Measurements from ENCODE around the gene BTD.

BTD gene

GRCh38 chr3:15654127-15654526, 52.6 kb downstream of the BTD start:
- H3K14ac ChIP-seq (ENCODE audit: low read length) = no peak overlapping the region
- peaks cover 6 to 17% of the 10 kb centered on the region in 2 donors for H3K9me3 ChIP-seq (replicated peaks in 1 of 2; ENCODE audit: control insufficient read depth in 2 of 2, insufficient read depth in 1 of 2, low read depth in 1 of 2, low read length in 2 of 2)
- H2BK12ac ChIP-seq (ENCODE audit: low read length) = no peak overlapping the region
- no peak overlapping the region for H3K4me3 ChIP-seq (ENCODE audit: low read length in 2 of 2)
- H2AFZ ChIP-seq (ENCODE audit: low read length) = no peak overlapping the region
- H3K79me1 ChIP-seq (ENCODE audit: low read depth, low read length) = no peaks in the 10 kb centered on the region
- no peaks in the 10 kb centered on the region for H3K27me3 ChIP-seq (ENCODE audit: control insufficient read depth in 3 of 3, insufficient read depth in 3 of 3, low read depth in 1 of 3, low read length in 3 of 3)
- H3K4me2 ChIP-seq (ENCODE audit: insufficient read depth, low read length, poor library complexity, severe bottlenecking) = no peak overlapping the region
- H3K4ac ChIP-seq (ENCODE audit: low read length) = no peak overlapping the region
- H2BK15ac ChIP-seq (ENCODE audit: low read length) = no peak overlapping the region
- no peak overlapping the region for H2BK120ac ChIP-seq (ENCODE audit: low read depth, low read length)
- H3K27ac ChIP-seq (replicated peaks; ENCODE audit: low read length) = no peak overlapping the region
- H2AK5ac ChIP-seq (ENCODE audit: low read depth, low read length) = no peak overlapping the region
- no peak overlapping the region for H3K18ac ChIP-seq (ENCODE audit: low read length)
- H3K36me3 ChIP-seq (replicated peaks in 1 of 2; ENCODE audit: control insufficient read depth in 2 of 2, insufficient read depth in 2 of 2, low read length in 2 of 2) = no peaks in the 10 kb centered on the region
- DNase-seq (ENCODE audit: low spot score) = no peak
- H3K4me1 ChIP-seq (ENCODE audit: control insufficient read depth in 2 of 2, insufficient read depth in 1 of 2, low read depth in 1 of 2, low read length in 2 of 2) = peaks cover 0 to 4% of the 10 kb centered on the region in 2 donors
- no peak overlapping the region for H4K91ac ChIP-seq (ENCODE audit: low read depth, low read length, poor library complexity)
- no peak overlapping the region for H3K9ac ChIP-seq (ENCODE audit: low read depth, low read length, poor library complexity)
- no peak overlapping the region for H4K8ac ChIP-seq (ENCODE audit: low read depth, low read length)
- no peak overlapping the region for H2BK5ac ChIP-seq (ENCODE audit: low read length)
- H3K23ac ChIP-seq (ENCODE audit: low read depth, low read length, poor library complexity) = no peak overlapping the region

GRCh38 chr3:15654891-15655290, 53.3 kb downstream of the BTD start:
- Histone ChIP-seq H3K4me1 (ENCODE audit: control insufficient read depth in 2 of 2, insufficient read depth in 1 of 2, low read depth in 1 of 2, low read length in 2 of 2) (peaks cover 0 to under 1% of the 10 kb centered on the region in 2 donors), H2BK5ac (ENCODE audit: low read length) (no peak overlapping the region), H3K4me3 (ENCODE audit: low read length in 2 of 2) (no peak overlapping the region), H2BK120ac (ENCODE audit: low read depth, low read length) (no peak overlapping the region), H3K27ac (replicated peaks; ENCODE audit: low read length) (no peak overlapping the region), H3K9me3 (replicated peaks in 1 of 2; ENCODE audit: control insufficient read depth in 2 of 2, insufficient read depth in 1 of 2, low read depth in 1 of 2, low read length in 2 of 2) (peaks cover 6 to 15% of the 10 kb centered on the region in 2 donors), H3K9ac (ENCODE audit: low read depth, low read length, poor library complexity) (no peak overlapping the region), H3K14ac (ENCODE audit: low read length) (no peak overlapping the region), H3K23ac (ENCODE audit: low read depth, low read length, poor library complexity) (no peak overlapping the region), H2AK5ac (ENCODE audit: low read depth, low read length) (no peak overlapping the region), H3K36me3 (replicated peaks in 1 of 2; ENCODE audit: control insufficient read depth in 2 of 2, insufficient read depth in 2 of 2, low read length in 2 of 2) (no peaks in the 10 kb centered on the region), H4K91ac (ENCODE audit: low read depth, low read length, poor library complexity) (no peak overlapping the region), H2AFZ (ENCODE audit: low read length) (no peak overlapping the region), H3K4ac (ENCODE audit: low read length) (no peak overlapping the region), H2BK15ac (ENCODE audit: low read length) (no peak overlapping the region), H3K79me1 (ENCODE audit: low read depth, low read length) (no peaks in the 10 kb centered on the region), H2BK12ac (ENCODE audit: low read length) (no peak overlapping the region), H3K18ac (ENCODE audit: low read length) (no peak overlapping the region), H3K27me3 (ENCODE audit: control insufficient read depth in 3 of 3, insufficient read depth in 3 of 3, low read depth in 1 of 3, low read length in 3 of 3) (no peaks in the 10 kb centered on the region), H3K4me2 (ENCODE audit: insufficient read depth, low read length, poor library complexity, severe bottlenecking) (no peak overlapping the region), H4K8ac (ENCODE audit: low read depth, low read length) (no peak overlapping the region)
- no peak for DNase-seq (ENCODE audit: low spot score)
- WGBS, 2 donors (ENCODE audit: extremely low coverage in 2 of 2, insufficient read length in 2 of 2, insufficient replicate concordance in 1 of 2) = 100% methylated on average over 1 of the region's 9 CpGs; no CpG with 5 or more reads in 1 of the 2 donors

- DNase-seq (ENCODE audit: low spot score) = no peak
- WGBS, 2 donors (ENCODE audit: extremely low coverage in 2 of 2, insufficient read length in 2 of 2, insufficient replicate concordance in 1 of 2) = no CpG with 5 or more reads among the region's 5 CpGs
- Histone ChIP-seq H3K27ac (replicated peaks; ENCODE audit: low read length) (no peak overlapping the region), H2AFZ (ENCODE audit: low read length) (no peak overlapping the region), H3K4me2 (ENCODE audit: insufficient read depth, low read length, poor library complexity, severe bottlenecking) (no peak overlapping the region), H3K36me3 (replicated peaks in 1 of 2; ENCODE audit: control insufficient read depth in 2 of 2, insufficient read depth in 2 of 2, low read length in 2 of 2) (no peaks in the 10 kb centered on the region), H3K14ac (ENCODE audit: low read length) (no peak overlapping the region), H3K9me3 (replicated peaks in 1 of 2; ENCODE audit: control insufficient read depth in 2 of 2, insufficient read depth in 1 of 2, low read depth in 1 of 2, low read length in 2 of 2) (peaks cover 6 to 15% of the 10 kb centered on the region in 2 donors), H3K4me1 (ENCODE audit: control insufficient read depth in 2 of 2, insufficient read depth in 1 of 2, low read depth in 1 of 2, low read length in 2 of 2) (no peaks in the 10 kb centered on the region), H3K18ac (ENCODE audit: low read length) (no peak overlapping the region), H2BK15ac (ENCODE audit: low read length) (no peak overlapping the region), H3K79me1 (ENCODE audit: low read depth, low read length) (no peaks in the 10 kb centered on the region), H2BK120ac (ENCODE audit: low read depth, low read length) (no peak overlapping the region), H3K9ac (ENCODE audit: low read depth, low read length, poor library complexity) (no peak overlapping the region), H3K4me3 (ENCODE audit: low read length in 2 of 2) (no peak overlapping the region), H3K23ac (ENCODE audit: low read depth, low read length, poor library complexity) (no peak overlapping the region), H4K8ac (ENCODE audit: low read depth, low read length) (no peak overlapping the region), H2BK5ac (ENCODE audit: low read length) (no peak overlapping the region), H2AK5ac (ENCODE audit: low read depth, low read length) (no peak overlapping the region), H3K27me3 (ENCODE audit: control insufficient read depth in 3 of 3, insufficient read depth in 3 of 3, low read depth in 1 of 3, low read length in 3 of 3) (no peaks in the 10 kb centered on the region), H3K4ac (ENCODE audit: low read length) (no peak overlapping the region), H2BK12ac (ENCODE audit: low read length) (no peak overlapping the region), H4K91ac (ENCODE audit: low read depth, low read length, poor library complexity) (no peak overlapping the region)
These were observed 54.8 kb downstream of the BTD start for GRCh38 chr3:15656342-15656741.

- H3K4me3 ChIP-seq (ENCODE audit: low read length in 2 of 2) = no peak overlapping the region
- H2BK12ac ChIP-seq (ENCODE audit: low read length) = no peak overlapping the region
- H3K18ac ChIP-seq (ENCODE audit: low read length) = no peak overlapping the region
- no peak overlapping the region for H2BK5ac ChIP-seq (ENCODE audit: low read length)
- H2BK120ac ChIP-seq (ENCODE audit: low read depth, low read length) = no peak overlapping the region
- no peaks in the 10 kb centered on the region for H3K36me3 ChIP-seq (replicated peaks in 1 of 2; ENCODE audit: control insufficient read depth in 2 of 2, insufficient read depth in 2 of 2, low read length in 2 of 2)
- H3K27ac ChIP-seq (replicated peaks; ENCODE audit: low read length) = no peak overlapping the region
- H3K9ac ChIP-seq (ENCODE audit: low read depth, low read length, poor library complexity) = no peak overlapping the region
- no peak overlapping the region for H3K4me2 ChIP-seq (ENCODE audit: insufficient read depth, low read length, poor library complexity, severe bottlenecking)
- peaks cover 6 to 15% of the 10 kb centered on the region in 2 donors for H3K9me3 ChIP-seq (replicated peaks in 1 of 2; ENCODE audit: control insufficient read depth in 2 of 2, insufficient read depth in 1 of 2, low read depth in 1 of 2, low read length in 2 of 2)
- H3K23ac ChIP-seq (ENCODE audit: low read depth, low read length, poor library complexity) = no peak overlapping the region
- no peak overlapping the region for H2AK5ac ChIP-seq (ENCODE audit: low read depth, low read length)
- no peak overlapping the region for H3K14ac ChIP-seq (ENCODE audit: low read length)
- no peak overlapping the region for H4K91ac ChIP-seq (ENCODE audit: low read depth, low read length, poor library complexity)
- H2AFZ ChIP-seq (ENCODE audit: low read length) = no peak overlapping the region
- no peak overlapping the region for H4K8ac ChIP-seq (ENCODE audit: low read depth, low read length)
- no peak overlapping the region for H2BK15ac ChIP-seq (ENCODE audit: low read length)
- no peaks in the 10 kb centered on the region for H3K27me3 ChIP-seq (ENCODE audit: control insufficient read depth in 3 of 3, insufficient read depth in 3 of 3, low read depth in 1 of 3, low read length in 3 of 3)
- no peaks in the 10 kb centered on the region for H3K4me1 ChIP-seq (ENCODE audit: control insufficient read depth in 2 of 2, insufficient read depth in 1 of 2, low read depth in 1 of 2, low read length in 2 of 2)
- no peak for DNase-seq (ENCODE audit: low spot score)
- H3K4ac ChIP-seq (ENCODE audit: low read length) = no peak overlapping the region
- no peaks in the 10 kb centered on the region for H3K79me1 ChIP-seq (ENCODE audit: low read depth, low read length)
These were observed 55.5 kb downstream of the BTD start for GRCh38 chr3:15657016-15657415.
